GM12875 (cell line): ENCODE results near the gene PLIN5.
A peak's percentile ranks its signal among the peaks of the same experiment; 100 is the strongest.

ENCODE experiments used
- H3K4me3 ChIP-seq: one replicate; pipeline ENCODE4 v1.5.1; 2011; ENCODE audit warnings: low read depth, low read length, control low read depth
- TF ChIP-seq, protein P1 (sequence below): IDR thresholded peaks from 2 replicates; pipeline ENCODE4 v1.5.1; 2011; ENCODE audit warnings: low read depth, mild to moderate bottlenecking, control low read depth, inconsistent platforms, low read length, moderate library complexity, borderline replicate concordance; ENCODE audit not compliant: insufficient read depth

PLIN5 gene

DNA sequence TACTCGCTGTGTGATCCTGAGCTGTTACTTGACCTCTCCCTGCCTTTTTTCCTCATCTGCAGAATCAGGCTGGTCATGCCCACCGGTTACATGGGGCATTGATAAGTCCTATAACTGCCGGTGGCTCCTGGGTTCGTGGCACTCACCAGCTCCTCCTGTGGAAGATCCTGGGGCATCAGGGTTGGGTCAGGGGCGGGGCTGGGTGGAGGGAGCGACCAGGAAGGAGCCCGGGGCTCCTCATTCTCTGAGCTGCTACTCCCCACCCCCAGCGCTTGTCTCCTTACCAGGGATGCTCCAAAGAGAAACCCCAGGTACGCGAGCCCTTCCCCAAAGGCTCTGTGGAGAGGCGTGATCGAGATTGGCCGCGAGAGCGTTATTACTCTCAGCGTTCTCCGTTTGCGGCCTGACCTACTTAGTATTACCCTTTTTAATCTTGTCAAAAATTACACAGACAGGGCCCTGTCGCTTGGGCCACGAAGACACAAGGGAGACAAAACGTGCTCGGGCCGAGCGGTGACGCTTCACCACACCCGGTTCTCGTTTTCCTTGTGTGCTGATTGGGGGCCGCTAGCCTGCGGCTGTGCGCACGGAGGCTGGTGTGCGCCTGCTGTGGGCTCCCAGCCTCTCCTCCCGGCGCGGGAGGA, 52.2 kb downstream of the PLIN5 start:
- H3K4me3 ChIP-seq, result no peak overlapping the region
- TF ChIP-seq, protein P1, sequence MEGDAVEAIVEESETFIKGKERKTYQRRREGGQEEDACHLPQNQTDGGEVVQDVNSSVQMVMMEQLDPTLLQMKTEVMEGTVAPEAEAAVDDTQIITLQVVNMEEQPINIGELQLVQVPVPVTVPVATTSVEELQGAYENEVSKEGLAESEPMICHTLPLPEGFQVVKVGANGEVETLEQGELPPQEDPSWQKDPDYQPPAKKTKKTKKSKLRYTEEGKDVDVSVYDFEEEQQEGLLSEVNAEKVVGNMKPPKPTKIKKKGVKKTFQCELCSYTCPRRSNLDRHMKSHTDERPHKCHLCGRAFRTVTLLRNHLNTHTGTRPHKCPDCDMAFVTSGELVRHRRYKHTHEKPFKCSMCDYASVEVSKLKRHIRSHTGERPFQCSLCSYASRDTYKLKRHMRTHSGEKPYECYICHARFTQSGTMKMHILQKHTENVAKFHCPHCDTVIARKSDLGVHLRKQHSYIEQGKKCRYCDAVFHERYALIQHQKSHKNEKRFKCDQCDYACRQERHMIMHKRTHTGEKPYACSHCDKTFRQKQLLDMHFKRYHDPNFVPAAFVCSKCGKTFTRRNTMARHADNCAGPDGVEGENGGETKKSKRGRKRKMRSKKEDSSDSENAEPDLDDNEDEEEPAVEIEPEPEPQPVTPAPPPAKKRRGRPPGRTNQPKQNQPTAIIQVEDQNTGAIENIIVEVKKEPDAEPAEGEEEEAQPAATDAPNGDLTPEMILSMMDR, result no peak

DNA sequence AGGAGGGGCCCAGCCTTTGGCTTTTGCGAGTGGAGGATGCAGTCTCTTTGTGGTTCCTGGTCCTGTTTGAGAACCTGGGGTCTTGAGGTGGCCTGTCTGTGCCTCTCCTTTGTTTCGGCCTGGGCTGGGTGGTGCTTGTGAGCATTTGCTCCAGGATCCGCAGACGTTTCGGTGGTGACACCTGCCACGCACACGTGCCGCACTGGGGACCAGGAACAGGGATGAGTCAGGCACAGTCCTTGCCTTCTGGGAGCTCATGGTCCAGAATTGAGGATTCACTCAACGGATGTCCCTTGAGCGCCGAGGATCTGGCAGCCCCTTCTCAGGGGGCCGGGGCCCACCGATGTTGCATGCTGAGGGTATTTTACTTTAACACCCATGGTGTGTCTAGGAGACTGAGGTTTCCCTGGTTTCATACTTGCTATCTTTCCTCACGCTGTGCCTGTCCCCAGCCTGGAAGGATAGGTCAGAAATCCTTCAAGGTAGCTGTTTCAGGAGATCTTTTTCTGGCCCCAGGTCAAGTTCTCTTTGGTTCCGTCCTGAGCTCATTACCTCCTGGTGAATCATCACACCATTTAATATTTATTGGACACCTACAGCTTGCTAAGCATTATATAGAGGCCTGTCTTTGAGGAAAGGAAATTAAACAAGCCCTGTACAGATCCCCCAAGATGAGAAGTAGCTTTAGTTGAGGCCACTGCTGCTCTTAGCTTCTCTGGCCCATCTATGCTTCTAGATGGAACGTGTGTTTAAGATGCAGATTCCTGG, 57.8 kb downstream of the PLIN5 start:
- no peak overlapping the region for H3K4me3 ChIP-seq
- TF ChIP-seq, protein P1, result no peak

DNA sequence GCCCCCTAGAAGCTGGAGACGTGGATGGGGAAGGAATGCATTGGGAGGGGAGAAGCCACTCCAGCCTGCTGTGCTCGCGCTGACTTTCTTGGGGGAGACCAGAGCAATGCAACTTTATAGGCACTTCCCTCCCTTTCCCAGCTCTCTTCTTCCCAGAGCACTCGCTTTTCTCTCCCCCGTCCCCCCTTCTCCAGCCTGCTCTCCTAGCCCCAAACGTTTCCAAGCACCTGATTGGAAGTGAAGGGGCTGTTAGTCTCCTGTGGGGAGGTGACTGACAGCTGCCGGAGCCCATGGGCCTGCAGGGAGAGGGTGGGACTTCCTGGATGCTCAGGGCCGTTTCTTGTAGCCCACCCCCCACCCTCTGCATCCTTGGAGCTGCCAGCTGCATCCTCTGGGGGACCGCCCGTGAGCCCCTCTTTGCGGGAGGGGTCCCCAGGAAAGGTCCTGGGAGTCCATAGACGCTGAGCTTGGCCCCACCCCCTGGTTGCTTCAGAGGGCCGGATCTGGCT, 60.5 kb downstream of the PLIN5 start:
- H3K4me3 ChIP-seq, result peak overlapping the region; percentile 82
- TF ChIP-seq, protein P1, result no peak

DNA sequence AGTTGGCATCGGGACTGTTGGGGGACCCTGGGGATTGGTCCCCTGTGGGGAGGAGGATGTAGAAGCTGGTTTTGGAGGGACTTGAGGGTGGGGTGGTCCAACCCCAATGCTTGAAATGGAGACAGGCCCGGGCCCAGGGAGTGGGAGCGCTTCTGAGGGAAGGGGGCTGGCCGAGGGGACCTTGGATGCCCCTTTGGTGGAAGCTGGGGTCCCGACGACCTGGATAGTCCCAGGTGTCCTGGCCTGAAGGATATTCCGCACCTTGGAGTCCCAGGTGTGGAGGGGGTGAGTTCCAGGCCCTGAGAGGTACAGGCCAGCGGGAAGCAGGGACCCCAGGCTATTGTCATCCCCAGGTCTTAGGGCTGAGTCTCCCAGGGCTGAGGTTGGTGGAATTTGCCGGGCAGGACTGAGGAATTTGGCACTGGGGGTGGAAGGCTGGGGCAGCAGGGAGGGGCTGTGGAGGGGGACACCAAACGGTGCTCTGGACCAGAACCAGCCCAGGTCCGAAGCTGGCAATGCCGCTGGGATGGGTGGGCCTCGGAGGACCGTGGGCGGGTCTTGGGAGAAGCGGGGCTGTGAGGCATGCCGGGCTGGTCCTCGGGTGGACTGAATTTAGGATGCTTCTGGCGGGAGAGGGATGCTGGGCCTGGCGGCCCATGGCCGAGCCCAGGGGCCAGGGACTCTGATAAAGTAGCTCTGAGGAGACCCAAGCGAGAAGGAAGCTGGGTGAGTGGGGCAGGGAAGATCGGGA, 61.1 kb downstream of the PLIN5 start:
- TF ChIP-seq, protein P1, result no peak
- peak overlapping the region; percentile 82 for H3K4me3 ChIP-seq

DNA sequence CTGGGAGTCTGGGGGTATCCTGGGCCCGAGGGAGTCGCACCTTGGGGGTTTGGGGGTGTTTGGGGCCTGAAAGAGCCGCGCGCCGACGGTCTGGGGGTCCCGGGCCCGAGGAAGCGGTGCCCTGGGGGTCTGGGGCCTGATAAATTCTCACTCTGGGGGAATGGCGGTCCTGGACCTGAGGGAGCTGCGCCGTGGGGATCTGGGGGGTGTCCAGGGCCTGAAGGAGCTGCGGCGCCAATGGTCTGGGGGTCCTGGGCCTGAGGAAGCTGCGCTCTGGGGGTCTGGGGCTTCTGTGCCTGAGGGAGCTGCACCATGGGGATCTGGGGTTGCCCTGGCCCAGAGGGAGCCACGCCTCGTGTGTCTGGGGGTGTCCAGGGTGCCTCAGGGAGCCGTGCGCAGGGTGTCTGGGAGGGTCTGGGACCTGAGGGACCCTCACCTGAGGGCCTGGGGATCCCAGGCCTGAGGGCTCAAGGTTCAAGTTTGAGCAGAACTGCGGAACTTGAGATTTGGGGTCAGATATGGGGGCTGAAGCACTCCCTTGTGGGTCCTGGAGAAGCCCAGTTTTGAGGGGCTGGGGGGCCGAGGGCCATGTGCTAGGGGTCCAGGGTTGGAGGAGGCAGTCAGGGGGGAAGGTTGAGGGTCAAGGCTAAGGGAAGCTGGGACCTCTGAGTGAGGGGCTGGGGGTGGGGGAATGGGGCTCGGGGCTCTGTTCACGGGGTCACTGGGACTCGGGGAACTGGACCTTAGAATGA, 61.8 kb downstream of the PLIN5 start:
- TF ChIP-seq, protein P1, result no peak
- peak overlapping the region; percentile 82 for H3K4me3 ChIP-seq
